H1 (cell line): Measurements from ENCODE around the gene PRRT1B. TPM values are rescaled to one million over a fixed set of nuclear protein-coding genes. Genes with fewer than 3 reads are reported as not detected.

Source experiments
- CTCF ChIA-PET: fragments of 300-600 bp; sonication (Branson Sonifier 250); formaldehyde crosslinking; loops from one replicate; lab custom pipeline; 2021; ENCODE audit not compliant: partially characterized antibody; lab: Charles Lee
- POLR2A ChIA-PET: fragments of 300-600 bp; sonication (Branson Sonifier 250); formaldehyde crosslinking; loops from one replicate; lab custom pipeline; 2021; ENCODE audit warnings: inconsistent platforms; ENCODE audit not compliant: partially characterized antibody; lab: Charles Lee
- DNase-seq, 2 experiments: peaks; one replicate each; pipeline versions ENCODE4 v3.0.0 to v3.0.0-alpha.2; 2010 to 2022; ENCODE audit warnings: low spot score in 2 of 2, low read depth in 1 of 2, mixed read lengths in 1 of 2
- FAIRE-seq: peaks from 2 replicates; lab custom pipeline; 2011; peaks lifted over from hg19 to GRCh38; lab: Jason Lieb, UNC
- H2AFZ ChIP-seq: 2 replicates; pipeline ENCODE4 v1.8.1; 2012; ENCODE audit warnings: low read length, inconsistent platforms
- H2AK5ac ChIP-seq: 2 replicates; pipeline ENCODE4 v1.6.1; 2013; ENCODE audit warnings: low read depth, low read length
- H2BK120ac ChIP-seq: replicated peaks from 2 replicates; pipeline ENCODE3; 2013; ENCODE audit warnings: low read depth, low read length, inconsistent platforms
- H2BK12ac ChIP-seq: 2 replicates; pipeline ENCODE4 v1.6.1; 2013; ENCODE audit warnings: low read depth, low read length
- H2BK15ac ChIP-seq: 2 replicates; pipeline ENCODE4 v1.6.1; 2013; ENCODE audit warnings: low read length
- H2BK20ac ChIP-seq: 2 replicates; pipeline ENCODE4 v1.6.1; 2013; ENCODE audit warnings: low read length
- H2BK5ac ChIP-seq: 2 replicates; pipeline ENCODE4 v1.6.1; 2013; ENCODE audit warnings: low read depth, low read length
- H3K14ac ChIP-seq: 2 replicates; pipeline ENCODE4 v1.6.1; 2013; ENCODE audit warnings: inconsistent platforms; ENCODE audit not compliant: insufficient read length
- H3K18ac ChIP-seq: 2 replicates; pipeline ENCODE4 v1.6.1; 2013; ENCODE audit warnings: low read length; ENCODE audit errors: extremely low read depth
- H3K23ac ChIP-seq: 2 replicates; pipeline ENCODE4 v1.6.1; 2013; ENCODE audit warnings: inconsistent platforms; ENCODE audit not compliant: insufficient read length
- H3K23me2 ChIP-seq: 2 replicates; pipeline ENCODE4 v1.6.1; 2013; ENCODE audit warnings: low read depth, low read length
- H3K27ac ChIP-seq: 2 replicates; pipeline ENCODE4 v1.6.1; 2011; ENCODE audit warnings: low read depth, low read length, inconsistent platforms
- H3K27me3 ChIP-seq, 4 experiments: replicated peaks in 1 of 4; 1 replicate in 1 of 4; 2 replicates in 3 of 4; pipeline versions ENCODE4 v1.6.1 to v1.8.1; 2011 to 2013; ENCODE audit warnings: low read length in 3 of 4, mild to moderate bottlenecking in 3 of 4, inconsistent platforms in 2 of 4, mixed read lengths in 2 of 4, moderate library complexity in 1 of 4; ENCODE audit not compliant: control insufficient read depth in 3 of 4, insufficient read depth in 3 of 4; ENCODE audit errors: extremely low read depth in 1 of 4
- H3K36me3 ChIP-seq, 4 experiments: 2 replicates each; pipeline versions ENCODE4 v1.6.1 to v1.8.1; 2011 to 2013; ENCODE audit warnings: mild to moderate bottlenecking in 4 of 4, low read length in 3 of 4, moderate library complexity in 2 of 4, control low read depth in 1 of 4, inconsistent platforms in 1 of 4; ENCODE audit not compliant: insufficient read depth in 4 of 4, control insufficient read depth in 2 of 4
- H3K4ac ChIP-seq: replicated peaks from 2 replicates; pipeline ENCODE3; 2013; ENCODE audit warnings: low read length, low read depth, mixed read lengths, inconsistent platforms; ENCODE audit not compliant: insufficient read length
- H3K4me1 ChIP-seq, 4 experiments: replicated peaks in 1 of 4; 1 replicate in 1 of 4; 2 replicates in 3 of 4; pipeline versions ENCODE4 v1.6.1 to v1.8.1; 2011 to 2013; ENCODE audit warnings: low read length in 3 of 4, inconsistent platforms in 2 of 4, mixed read lengths in 1 of 4; ENCODE audit not compliant: insufficient read depth in 4 of 4, control insufficient read depth in 3 of 4
- H3K4me2 ChIP-seq, 2 experiments: 2 replicates each; pipeline versions ENCODE4 v1.6.1 to v1.8.1; 2011 to 2013; ENCODE audit warnings: low read depth in 2 of 2, low read length in 2 of 2, control low read depth in 1 of 2, inconsistent platforms in 1 of 2, mild to moderate bottlenecking in 1 of 2; ENCODE audit not compliant: insufficient read depth in 1 of 2
- H3K4me3 ChIP-seq, 4 experiments: fragments of 200-600, 300-600 bp in 1 of 4; sonication (generic), shearing (Covaris generic), sonication (Bioruptor Twin) in 1 of 4; 2 replicates each; pipeline versions ENCODE4 v1.5.1 to v1.8.1; 2011 to 2016; ENCODE audit warnings: low read length in 4 of 4, low read depth in 3 of 4, control low read depth in 2 of 4, inconsistent platforms in 2 of 4, mild to moderate bottlenecking in 2 of 4, mixed read lengths in 1 of 4, moderate library complexity in 1 of 4; ENCODE audit not compliant: insufficient read depth in 2 of 4; ENCODE audit errors: extremely low read depth in 1 of 4
- H3K56ac ChIP-seq: replicated peaks from 2 replicates; pipeline ENCODE3; 2013; ENCODE audit warnings: low read depth, mild to moderate bottlenecking, mixed read lengths, low read length, inconsistent platforms; ENCODE audit not compliant: insufficient read length
- H3K79me1 ChIP-seq: 2 replicates; pipeline ENCODE4 v1.6.1; 2013; ENCODE audit warnings: low read depth, low read length, control low read depth
- H3K79me2 ChIP-seq, 2 experiments: 2 replicates each; pipeline versions ENCODE4 v1.6.1 to v1.8.1; 2012 to 2013; ENCODE audit warnings: low read length in 2 of 2, mild to moderate bottlenecking in 2 of 2, inconsistent platforms in 1 of 2; ENCODE audit not compliant: insufficient read depth in 2 of 2, control insufficient read depth in 1 of 2
- H3K9ac ChIP-seq, 4 experiments: replicated peaks in 1 of 4; 1 replicate in 1 of 4; 2 replicates in 3 of 4; pipeline versions ENCODE4 v1.6.1 to v1.8.1; 2011 to 2013; ENCODE audit warnings: low read depth in 3 of 4, low read length in 3 of 4, control low read depth in 2 of 4, mild to moderate bottlenecking in 2 of 4, moderate library complexity in 2 of 4, inconsistent platforms in 1 of 4; ENCODE audit errors: extremely low read depth in 1 of 4
- H3K9me3 ChIP-seq, 2 experiments: 2 replicates each; pipeline versions ENCODE4 v1.6.1 to v1.8.1; 2012 to 2013; ENCODE audit warnings: mild to moderate bottlenecking in 2 of 2, moderate library complexity in 2 of 2, control low read depth in 1 of 2, inconsistent platforms in 1 of 2, low read depth in 1 of 2, low read length in 1 of 2, mixed read lengths in 1 of 2; ENCODE audit not compliant: insufficient read depth in 2 of 2
- H4K20me1 ChIP-seq, 2 experiments: replicated peaks in 1 of 2; 2 replicates each; pipeline versions ENCODE3 to v1.8.1; 2011 to 2013; ENCODE audit warnings: inconsistent platforms in 2 of 2, low read length in 2 of 2, mild to moderate bottlenecking in 1 of 2; ENCODE audit not compliant: insufficient read depth in 2 of 2, control insufficient read depth in 1 of 2
- H4K5ac ChIP-seq: 2 replicates; pipeline ENCODE4 v1.6.1; 2013; ENCODE audit warnings: low read length, low read depth, mixed read lengths, inconsistent platforms; ENCODE audit not compliant: insufficient read length
- H4K8ac ChIP-seq: 2 replicates; pipeline ENCODE4 v1.8.0; 2013; ENCODE audit warnings: mild to moderate bottlenecking, moderate library complexity, low read length, inconsistent platforms; ENCODE audit not compliant: insufficient read depth; ENCODE audit errors: extremely low read depth
- H4K91ac ChIP-seq: replicated peaks from 2 replicates; pipeline ENCODE3; 2013; ENCODE audit warnings: low read length, mixed read lengths, inconsistent platforms; ENCODE audit not compliant: insufficient read length
- MAFK ChIP-seq: IDR thresholded peaks from 2 replicates; pipeline ENCODE4 v1.6.1; 2012; ENCODE audit warnings: low read depth, mild to moderate bottlenecking, improper control_type of control experiment, low read length
- RAD21 ChIP-seq, 2 experiments: IDR thresholded peaks in 1 of 2; conservative IDR thresholded peaks in 1 of 2; 2 replicates each; pipeline ENCODE4 v1.6.1; 2011; ENCODE audit warnings: low read depth in 2 of 2, low read length in 2 of 2, improper control_type of control experiment in 1 of 2, inconsistent platforms in 1 of 2, mild to moderate bottlenecking in 1 of 2, moderate library complexity in 1 of 2
- WGBS, 2 experiments: shearing (Covaris generic) in 1 of 2; methylation state at CpG; one replicate each; pipeline versions ENCODE4 v1.1.6 to v1.1.7; 2013 to 2015; ENCODE audit warnings: low lambda C conversion rate in 2 of 2, mixed read lengths in 2 of 2, inconsistent platforms in 1 of 2, low coverage in 1 of 2, missing lambda C conversion rate in 1 of 2; ENCODE audit not compliant: insufficient replicate concordance in 2 of 2, insufficient coverage in 1 of 2, insufficient read length in 1 of 2; ENCODE audit errors: extremely low coverage in 1 of 2, missing lambda C conversion rate in 1 of 2; 5-methylcytosine and 5-hydroxymethylcytosine counted together
- polyA plus RNA-seq, 7 experiments: library from polyadenylated mRNA; depleted of rRNA in 3 of 7; stranded (reverse) in 5 of 7; unstranded in 2 of 7; fragments of >200 nt in 5 of 7; fragments of 200-250 nt in 2 of 7; gene quantifications; 1 replicate in 5 of 7; 2 replicates in 1 of 7; 4 replicates in 1 of 7; pipeline versions ENCODE4 v1.2.1 to v1.2.3, GENCODE V29; 2011 to 2013; ENCODE audit warnings: missing spikeins in 2 of 7, mixed read lengths in 2 of 7
- total RNA-seq: library from RNA; stranded (reverse); fragmentation: NEBNext Ultra II Directional; extraction: Animal tissue kit (Norgen Biotek cat#: 25700); gene quantifications from 2 replicates; pipeline ENCODE4 v1.2.1, GENCODE V29; 2021

PRRT1B gene
- total and polyA plus RNA-seq, 2 of the 8 experiments (the other 6 are each of a cell fraction or from before 2014, with no cell fraction given), result 0.30 to 1.2 TPM

DNA sequence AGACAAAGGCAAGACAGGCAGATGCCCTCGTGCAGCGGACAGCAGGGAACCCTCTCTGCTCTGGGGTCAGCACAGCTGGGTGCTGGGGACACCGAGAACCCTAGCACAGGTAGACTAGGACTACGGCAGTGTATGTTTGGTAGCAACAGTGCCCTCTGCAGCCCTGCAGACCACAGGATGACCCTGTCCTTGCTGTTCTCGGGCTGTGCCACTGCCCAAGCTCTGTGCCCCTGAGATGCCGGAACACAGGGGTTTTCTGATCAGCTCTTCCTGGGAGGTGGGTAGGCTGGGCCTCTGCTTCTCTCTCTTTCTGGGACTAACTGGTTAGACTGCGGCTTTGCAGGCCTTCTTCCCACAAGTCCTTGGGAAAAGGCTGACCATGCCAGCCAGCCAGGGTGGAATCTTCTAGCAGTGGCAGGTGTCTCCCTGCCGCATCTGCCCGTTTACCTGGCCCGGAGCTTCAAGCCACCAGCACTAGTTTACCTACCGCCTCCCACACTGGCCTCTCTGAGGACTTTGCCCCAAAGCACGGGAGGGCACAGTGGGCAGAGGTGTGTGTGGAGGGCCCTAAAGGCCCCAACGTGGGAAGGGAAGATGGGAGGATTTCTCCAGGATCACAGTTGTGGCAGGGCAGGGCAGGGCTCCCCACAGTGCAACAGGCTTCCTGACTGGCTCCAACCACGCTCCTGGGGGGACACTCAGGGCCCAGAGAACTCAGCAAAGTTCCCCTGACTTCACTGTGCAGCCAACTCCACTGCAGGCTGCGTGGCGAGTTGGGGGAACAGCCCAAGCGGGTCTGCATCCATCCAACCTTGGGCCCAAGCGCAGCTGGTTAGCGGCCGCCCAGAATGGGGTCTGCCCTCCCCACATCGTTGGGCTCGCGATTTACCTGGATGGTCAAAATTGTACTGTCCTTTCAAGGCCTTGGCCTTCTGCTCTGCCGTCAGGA lies 15.5 kb upstream of the PRRT1B start:
- POLR2A ChIA-PET, result interaction anchor here (1.0 to 5.0 kb wide), 2 partner anchors 11 to 126 kb away, joined by 4 to 22 read pairs; no protein-coding TSS in a partner anchor
- no peak overlapping the region for H2AFZ ChIP-seq

More for the DNA sequence above, 15.5 kb upstream of the PRRT1B start:
- DNase-seq (no peak), FAIRE-seq (no peak)
- Histone ChIP-seq H4K20me1 (peaks cover 3 to 6% of the 10 kb centered on the region in 2 experiments), H3K23me2 (peaks cover 5% of the 10 kb centered on the region; the same call in 1 of the 2 replicates), H3K4me3 (peak overlapping the region; percentile 65 to 92 (median 72)), H3K79me2 (peaks cover 0 to 6% of the 10 kb centered on the region in 2 experiments; a peak in 1 of 4 replicates), H3K56ac (no peak overlapping the region), H3K4me2 (peak overlapping the region; percentile 74 to 98), H2BK20ac (0 out of 2 replicates have a peak overlapping the region, but pooled peaks have one; percentile 6), H2BK12ac (no peak overlapping the region), H3K9ac (peak overlapping the region in 3 of 4 experiments; percentile 52 to 68 (median 64); a peak in 5 of 7 replicates), H4K91ac (no peak overlapping the region), H3K4me1 (peaks cover 0 to 8% (median 4%) of the 10 kb centered on the region in 4 experiments; a peak in 6 of 7 replicates), H4K8ac (no peak overlapping the region), H3K4ac (peak overlapping the region; percentile 6), H2AK5ac (no peak overlapping the region), H4K5ac (no peak overlapping the region), H2BK5ac (no peak overlapping the region), H3K27ac (no peak overlapping the region), H3K36me3 (peaks cover 14 to 32% (median 25%) of the 10 kb centered on the region in 4 experiments; a peak in 7 of 8 replicates), H3K9me3 (no peaks in the 10 kb centered on the region), H2BK15ac (no peak overlapping the region), H3K23ac (no peak overlapping the region), H3K27me3 (no peaks in the 10 kb centered on the region), H3K14ac (no peak overlapping the region), H3K18ac (no peak overlapping the region), H2BK120ac (no peak overlapping the region), H3K79me1 (0 out of 2 replicates have a peak, but pooled peaks cover 4% of the 10 kb centered on the region)
- TF ChIP-seq MAFK (no peak), RAD21 (IDR thresholded peaks at IDR 0.05 in 1 of 2, conservative IDR thresholded peaks at IDR 0.05 in 1 of 2; ENCODE audit: low read depth in 2 of 2, low read length in 2 of 2) (0 out of 4 replicates have a peak, but pooled peaks of 1 of the 2 experiments have one; percentile 13)
- WGBS, 2 experiments, result 72% methylated on average over 21 of the region's 24 CpGs; no CpG with 5 or more reads in 1 of the 2 experiments
- CTCF ChIA-PET, result interaction anchor here (0.7 to 1.4 kb wide), 3 partner anchors 11 to 195 kb away, joined by 3 to 4 read pairs (median 3); no protein-coding TSS in a partner anchor
